Activated CD4-positive, alpha-beta T cell treated with anti-CD3 and anti-CD28 coated beads, Interleukin-2, amount 50 U/mL, for 48 hours (primary cell): ENCODE data around the gene DHRS7C.

Experiments used
- DNase-seq, 2 experiments: peaks; one replicate each; pipeline ENCODE4 v3.0.0-alpha.2; 2020

Gene DHRS7C

DNA sequence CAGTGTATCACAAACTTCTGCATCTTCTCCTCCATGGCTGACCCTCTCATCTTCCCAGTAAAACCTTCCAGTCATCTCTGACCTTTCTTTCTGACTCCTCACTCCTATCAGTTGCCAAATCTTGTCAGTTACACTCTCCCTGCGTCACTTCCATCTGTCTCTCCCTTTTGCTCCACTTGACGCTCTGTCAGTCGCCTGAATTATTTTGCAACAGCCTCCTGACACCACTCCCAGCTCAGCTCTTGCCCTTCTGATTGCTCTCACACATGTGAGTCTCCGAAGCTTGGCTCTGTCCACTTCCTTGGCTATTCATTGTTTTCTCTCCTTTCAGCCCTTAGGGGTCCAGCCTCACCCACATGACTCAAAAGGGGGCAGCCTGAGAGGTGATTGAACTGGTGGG, 27.7 kb downstream of the DHRS7C start:
- no peak for DNase-seq

DNA sequence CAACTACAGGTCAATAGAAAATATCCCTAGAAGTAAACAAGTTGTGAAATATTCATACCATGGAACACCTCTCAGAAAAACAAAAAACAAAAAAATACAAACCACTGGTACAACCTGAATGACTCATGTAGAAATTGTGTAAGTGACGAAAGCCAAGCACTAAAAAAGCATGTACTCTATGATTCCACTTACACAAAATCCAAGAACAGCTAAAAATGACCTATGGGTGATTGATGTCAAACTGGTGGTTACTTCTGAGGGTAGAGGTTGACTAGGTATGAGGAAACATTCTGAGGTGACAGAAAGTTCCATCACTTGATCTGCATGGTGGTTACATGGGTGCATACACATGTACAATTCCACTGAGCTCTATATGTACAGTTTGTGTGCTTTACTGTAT, 31.1 kb downstream of the DHRS7C start:
- DNase-seq: no peak

DNA sequence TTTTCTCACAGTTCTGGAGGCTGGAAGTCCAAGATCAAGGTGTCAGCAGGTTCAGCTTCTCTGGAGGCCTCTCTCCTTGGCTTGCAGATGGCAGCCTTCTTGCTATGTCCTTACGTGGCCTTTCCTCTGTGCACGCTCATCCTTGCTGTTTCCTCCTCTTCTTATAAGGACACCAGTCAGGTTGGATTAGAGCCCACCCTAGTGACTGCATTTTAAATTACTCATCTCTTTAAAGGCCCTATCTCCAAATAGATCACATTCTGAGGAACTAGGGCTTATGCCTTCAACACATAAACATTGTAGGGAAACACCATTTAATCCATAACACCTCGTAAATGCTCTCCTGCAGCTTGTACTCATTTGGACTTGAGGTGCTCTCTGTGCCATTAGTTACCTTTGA, 36.3 kb downstream of the DHRS7C start:
- no peak for DNase-seq

DNA sequence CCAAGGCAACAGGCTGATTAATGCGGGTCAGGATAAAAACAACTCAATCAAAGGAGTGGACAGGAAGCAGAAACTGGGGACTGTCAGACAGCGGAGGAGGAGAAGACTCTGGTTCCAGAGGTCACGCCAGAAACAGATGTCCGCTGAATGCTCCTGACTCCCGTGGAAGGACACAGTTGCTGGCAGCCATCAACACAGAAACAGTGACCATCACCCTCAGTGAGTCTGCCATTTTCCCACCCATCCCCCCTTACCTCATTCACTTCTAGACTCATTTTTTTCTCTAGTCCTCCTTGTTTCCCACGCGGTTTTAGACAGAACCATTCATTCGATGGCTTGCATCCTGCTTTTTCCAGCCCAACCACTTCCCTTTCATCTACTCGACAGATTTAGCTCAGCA, 40.9 kb downstream of the DHRS7C start:
- DNase-seq: no peak

DNA sequence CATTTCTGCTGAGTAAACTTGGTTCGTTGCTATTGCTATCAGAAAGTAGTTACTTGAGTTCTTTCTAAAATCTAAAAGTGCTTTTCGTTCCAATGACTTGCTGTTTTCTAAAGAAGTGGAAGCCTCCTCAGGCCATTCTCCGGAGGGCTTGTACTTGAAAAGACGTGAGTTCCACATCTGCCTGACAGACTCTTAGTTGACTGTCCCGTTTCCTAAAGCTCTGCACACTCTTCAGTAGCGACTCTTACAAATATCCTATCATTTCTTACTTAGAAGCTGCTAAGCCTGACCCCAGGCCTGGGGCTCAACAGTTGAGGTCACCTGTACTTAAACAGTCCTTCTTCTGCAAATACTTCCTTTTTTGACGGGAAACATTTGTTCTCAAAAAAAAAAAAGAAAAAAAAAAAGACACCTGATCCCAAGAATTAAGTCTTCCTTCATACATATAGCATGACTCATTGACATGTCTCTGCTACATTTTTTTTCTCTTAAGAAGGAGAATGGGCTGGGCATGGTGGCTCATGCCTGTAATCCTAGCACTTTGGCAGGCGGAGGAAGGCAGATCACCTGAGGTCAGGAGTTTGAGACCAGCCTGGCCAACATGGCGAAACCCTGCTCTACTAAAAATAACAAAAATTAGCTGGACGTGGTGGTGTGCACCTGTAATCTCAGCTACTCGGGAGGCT, 61.5 kb downstream of the DHRS7C start:
- no peak for DNase-seq

DNA sequence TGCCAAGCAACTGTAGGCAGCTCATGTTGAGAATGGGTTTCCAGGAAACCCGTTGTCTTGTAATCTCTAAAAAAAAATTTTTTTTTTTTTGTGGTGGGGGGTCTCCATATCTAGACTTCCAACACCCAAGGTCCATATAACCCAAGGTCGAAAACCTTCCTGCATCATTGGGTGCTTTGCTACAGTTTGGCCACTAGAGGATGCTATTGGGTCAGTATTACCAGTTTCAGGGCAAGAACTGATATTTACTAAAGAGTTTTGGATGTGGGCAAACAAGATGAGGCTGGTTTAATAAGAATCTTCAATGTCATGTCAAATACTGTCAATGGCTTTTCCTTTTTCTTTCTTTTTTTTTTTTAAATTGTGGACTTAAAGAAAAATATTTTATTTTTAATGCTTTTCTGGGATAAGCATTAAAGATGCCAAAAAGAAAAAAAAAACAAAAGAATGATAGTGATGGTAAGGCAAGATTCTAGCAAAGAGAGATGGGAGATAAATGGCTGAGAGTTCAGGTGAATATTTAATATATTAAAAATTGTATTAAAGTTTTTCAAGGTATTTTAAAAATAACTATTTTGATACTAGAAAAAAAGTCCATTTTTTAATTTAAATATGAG, 62.2 kb downstream of the DHRS7C start:
- no peak for DNase-seq

DNA sequence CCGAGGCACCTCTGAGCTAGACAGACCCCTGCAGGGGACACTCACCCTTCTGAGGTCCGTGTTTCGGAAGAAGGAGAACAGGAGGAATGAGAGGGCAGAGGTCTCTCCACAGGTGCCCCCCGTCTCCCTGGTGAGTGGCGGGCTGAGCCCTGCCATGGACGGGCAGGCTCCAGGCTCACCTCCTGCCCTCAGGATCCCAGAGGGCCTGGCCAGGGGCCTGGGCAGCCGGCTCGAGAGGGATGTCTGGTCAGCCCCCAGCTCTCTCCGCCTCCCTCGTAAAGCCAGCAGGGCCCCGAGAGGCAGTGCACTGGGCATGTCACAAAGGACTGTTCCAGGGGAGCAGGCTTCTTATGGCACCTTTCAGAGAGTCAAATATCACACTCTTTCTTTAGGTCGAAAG, 62.8 kb downstream of the DHRS7C start:
- no peak for DNase-seq

DNA sequence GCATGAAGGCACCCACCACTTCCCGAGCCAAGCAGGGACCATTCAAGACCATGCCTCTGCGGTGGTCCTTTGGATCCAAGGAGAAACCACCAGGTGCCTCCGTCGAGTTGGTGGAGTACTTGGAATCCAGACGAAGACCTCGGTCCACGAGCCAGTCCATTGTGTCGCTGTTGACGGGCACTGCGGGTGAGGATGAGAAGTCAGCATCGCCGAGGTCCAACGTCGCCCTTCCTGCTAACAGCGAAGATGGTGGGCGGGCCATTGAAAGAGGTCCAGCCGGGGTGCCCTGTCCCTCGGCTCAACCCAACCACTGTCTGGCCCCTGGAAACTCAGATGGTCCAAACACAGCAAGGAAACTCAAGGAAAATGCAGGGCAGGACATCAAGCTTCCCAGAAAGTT, 63.4 kb downstream of the DHRS7C start:
- no peak for DNase-seq

DNA sequence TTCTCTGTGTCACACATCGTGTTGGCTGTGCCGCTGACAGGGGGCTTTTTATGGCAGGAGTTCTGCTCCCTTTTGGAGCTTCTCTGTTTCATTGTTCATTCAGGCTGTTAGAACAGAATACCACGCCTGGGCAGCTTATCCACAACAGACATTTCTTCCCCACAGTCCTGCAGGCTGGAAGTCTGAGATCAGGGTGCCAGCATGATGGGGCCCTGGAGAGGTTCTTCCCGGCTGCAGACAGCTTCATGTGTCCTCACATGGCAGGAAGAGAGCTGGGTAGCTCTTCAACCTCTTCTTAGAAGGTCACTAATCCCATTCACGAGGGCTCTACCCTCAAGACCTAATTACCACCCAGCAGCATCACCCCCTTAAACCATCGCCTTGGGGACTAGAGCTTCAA, 65.1 kb downstream of the DHRS7C start:
- no peak for DNase-seq

DNA sequence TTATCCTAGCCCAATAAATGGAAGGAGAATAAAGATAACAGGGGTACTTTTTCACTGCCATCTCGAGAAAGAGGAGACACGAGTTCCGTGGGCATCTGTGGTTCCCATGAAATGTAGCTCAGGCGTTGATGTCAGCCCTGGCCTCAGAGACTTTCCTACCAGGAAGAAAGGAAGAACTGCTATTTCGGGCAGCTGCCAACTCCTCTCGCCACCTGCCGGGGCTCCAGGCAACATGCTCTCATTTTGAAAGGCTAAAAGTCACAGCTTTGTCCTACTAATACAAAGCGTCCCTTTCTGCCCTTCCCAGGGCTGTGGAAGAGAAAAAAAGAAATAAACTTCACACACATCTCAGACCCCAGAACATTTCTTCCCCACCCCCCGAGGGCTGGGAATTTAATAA, 65.8 kb downstream of the DHRS7C start:
- no peak for DNase-seq
